Neural progenitor cell (in vitro differentiated cells): Measurements from ENCODE around the gene B3GAT3.

Experiments used
- EZH2phosphoT487 ChIP-seq: fragments of 200-600 bp; sonication (generic); IDR thresholded peaks from 2 replicates; pipeline ENCODE4 v1.6.1; 2017; ENCODE audit warnings: antibody characterized with exemption
- TF ChIP-seq, protein P1 (sequence below): fragments of 200-600 bp; sonication (generic); IDR thresholded peaks from 2 replicates; pipeline ENCODE4 v1.5.1; 2017; ENCODE audit warnings: antibody characterized with exemption, mild to moderate bottlenecking

- TF ChIP-seq, protein P1, sequence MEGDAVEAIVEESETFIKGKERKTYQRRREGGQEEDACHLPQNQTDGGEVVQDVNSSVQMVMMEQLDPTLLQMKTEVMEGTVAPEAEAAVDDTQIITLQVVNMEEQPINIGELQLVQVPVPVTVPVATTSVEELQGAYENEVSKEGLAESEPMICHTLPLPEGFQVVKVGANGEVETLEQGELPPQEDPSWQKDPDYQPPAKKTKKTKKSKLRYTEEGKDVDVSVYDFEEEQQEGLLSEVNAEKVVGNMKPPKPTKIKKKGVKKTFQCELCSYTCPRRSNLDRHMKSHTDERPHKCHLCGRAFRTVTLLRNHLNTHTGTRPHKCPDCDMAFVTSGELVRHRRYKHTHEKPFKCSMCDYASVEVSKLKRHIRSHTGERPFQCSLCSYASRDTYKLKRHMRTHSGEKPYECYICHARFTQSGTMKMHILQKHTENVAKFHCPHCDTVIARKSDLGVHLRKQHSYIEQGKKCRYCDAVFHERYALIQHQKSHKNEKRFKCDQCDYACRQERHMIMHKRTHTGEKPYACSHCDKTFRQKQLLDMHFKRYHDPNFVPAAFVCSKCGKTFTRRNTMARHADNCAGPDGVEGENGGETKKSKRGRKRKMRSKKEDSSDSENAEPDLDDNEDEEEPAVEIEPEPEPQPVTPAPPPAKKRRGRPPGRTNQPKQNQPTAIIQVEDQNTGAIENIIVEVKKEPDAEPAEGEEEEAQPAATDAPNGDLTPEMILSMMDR, result no peak
- TF ChIP-seq EZH2phosphoT487, result no peak
These were observed 23.8 kb upstream of the B3GAT3 start for GRCh38 chr11:62645671-62645945.
